ENCODE measurements around the gene ARID1A. TPM values are rescaled to one million over a fixed set of nuclear protein-coding genes. Genes with fewer than 3 reads are reported as not detected.

ARID1A gene
- total RNA-seq, 4 donors from 2014 or later, result 16.7 to 119 (median 41.2) TPM

DNA sequence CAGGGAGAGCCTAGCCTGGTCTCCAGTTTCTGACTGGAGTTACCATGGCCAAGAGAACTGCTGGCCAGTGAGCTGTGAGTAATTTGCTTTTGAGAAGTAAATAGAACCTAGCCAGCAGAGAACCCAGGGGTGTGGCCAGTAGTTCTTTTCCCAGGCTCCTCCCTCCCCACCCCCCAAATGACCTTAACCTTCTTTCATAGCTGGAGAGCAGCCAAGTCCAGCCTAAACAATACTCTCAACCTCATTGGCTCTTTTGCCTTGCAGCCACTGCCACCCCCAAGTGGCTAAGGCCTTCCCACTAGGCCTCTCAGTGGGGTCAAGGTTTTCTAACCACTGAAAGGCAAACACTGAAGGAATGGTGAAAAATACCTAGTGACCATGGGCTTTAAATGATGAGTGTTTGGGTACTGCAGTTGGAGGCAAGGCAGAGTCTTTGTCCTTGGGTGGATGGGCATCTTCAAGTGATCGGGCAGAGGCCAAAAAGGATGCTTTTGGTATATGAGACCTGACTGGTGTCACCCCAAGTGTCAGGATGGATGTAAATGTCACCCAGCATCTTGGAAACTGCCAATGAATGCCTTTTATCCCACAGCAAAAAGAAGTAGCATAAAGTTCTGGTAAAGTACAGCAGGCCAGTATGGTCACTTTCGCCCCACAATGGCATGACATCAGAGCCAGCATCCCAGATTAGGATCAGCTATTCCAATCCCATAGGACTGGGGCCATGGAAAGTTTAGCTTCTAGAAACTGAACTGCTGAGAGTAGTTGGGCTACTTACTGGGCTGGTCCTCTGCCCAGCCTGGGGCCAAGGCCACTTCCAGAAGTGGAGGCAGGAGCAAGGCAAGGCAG lies 88.4 kb downstream of the ARID1A start:
- intact Hi-C loops (cut with DNase I; ENCODE audit: low total_unique reads), result loop anchor here (10.0 kb wide), 1 partner anchor 279 kb away; no protein-coding TSS in a partner anchor
- no peaks in the 10 kb centered on the region for H3K27me3 ChIP-seq
- H3K4me3 ChIP-seq, result no peak overlapping the region
- peaks cover 5 to 6% of the 10 kb centered on the region in 2 donors for H3K4me1 ChIP-seq
- no peaks in the 10 kb centered on the region for H3K36me3 ChIP-seq
- H3K27ac ChIP-seq, result peak overlapping the region; percentile 99 to 100
- TF ChIP-seq, protein P1, sequence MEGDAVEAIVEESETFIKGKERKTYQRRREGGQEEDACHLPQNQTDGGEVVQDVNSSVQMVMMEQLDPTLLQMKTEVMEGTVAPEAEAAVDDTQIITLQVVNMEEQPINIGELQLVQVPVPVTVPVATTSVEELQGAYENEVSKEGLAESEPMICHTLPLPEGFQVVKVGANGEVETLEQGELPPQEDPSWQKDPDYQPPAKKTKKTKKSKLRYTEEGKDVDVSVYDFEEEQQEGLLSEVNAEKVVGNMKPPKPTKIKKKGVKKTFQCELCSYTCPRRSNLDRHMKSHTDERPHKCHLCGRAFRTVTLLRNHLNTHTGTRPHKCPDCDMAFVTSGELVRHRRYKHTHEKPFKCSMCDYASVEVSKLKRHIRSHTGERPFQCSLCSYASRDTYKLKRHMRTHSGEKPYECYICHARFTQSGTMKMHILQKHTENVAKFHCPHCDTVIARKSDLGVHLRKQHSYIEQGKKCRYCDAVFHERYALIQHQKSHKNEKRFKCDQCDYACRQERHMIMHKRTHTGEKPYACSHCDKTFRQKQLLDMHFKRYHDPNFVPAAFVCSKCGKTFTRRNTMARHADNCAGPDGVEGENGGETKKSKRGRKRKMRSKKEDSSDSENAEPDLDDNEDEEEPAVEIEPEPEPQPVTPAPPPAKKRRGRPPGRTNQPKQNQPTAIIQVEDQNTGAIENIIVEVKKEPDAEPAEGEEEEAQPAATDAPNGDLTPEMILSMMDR (IDR thresholded peaks at IDR 0.05), result no peak
- TF ChIP-seq POLR2A (IDR thresholded peaks at IDR 0.05), result no peak
- DNase-seq, result peak; percentile 46 to 67
- no peaks in the 10 kb centered on the region for H3K9me3 ChIP-seq

DNA sequence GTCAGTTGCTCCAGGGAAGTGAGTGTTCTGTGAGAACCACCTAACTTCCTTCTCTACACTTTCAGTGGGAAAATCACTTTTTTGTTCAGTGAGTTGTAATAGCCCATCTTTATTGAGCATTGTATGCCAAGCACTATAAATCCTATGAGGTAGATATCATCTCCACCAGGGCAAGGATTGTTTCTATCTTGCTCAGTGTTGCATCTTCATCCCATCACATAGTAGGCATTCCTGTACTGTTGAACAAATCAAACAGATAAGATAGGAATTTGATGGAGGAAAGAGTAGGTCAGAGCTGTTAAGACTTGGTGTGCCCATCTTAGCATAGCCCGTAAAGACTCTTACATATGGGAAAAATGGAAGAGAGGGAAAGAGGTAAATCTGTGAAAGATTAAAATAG lies 89.1 kb downstream of the ARID1A start:
- no peaks in the 10 kb centered on the region for H3K36me3 ChIP-seq
- TF ChIP-seq, protein P1 (IDR thresholded peaks at IDR 0.05), result no peak
- no peak for TF ChIP-seq POLR2A (IDR thresholded peaks at IDR 0.05)
- H3K9me3 ChIP-seq, result no peaks in the 10 kb centered on the region
- no peak for DNase-seq
- intact Hi-C loops (cut with DNase I; ENCODE audit: low total_unique reads), result loop anchor here (10.0 kb wide), 1 partner anchor 280 kb away; no protein-coding TSS in a partner anchor
- peak overlapping the region; percentile 99 to 100 for H3K27ac ChIP-seq
- no peak overlapping the region for H3K4me3 ChIP-seq
- no peaks in the 10 kb centered on the region for H3K27me3 ChIP-seq
- peaks cover 5 to 6% of the 10 kb centered on the region in 2 donors for H3K4me1 ChIP-seq

DNA sequence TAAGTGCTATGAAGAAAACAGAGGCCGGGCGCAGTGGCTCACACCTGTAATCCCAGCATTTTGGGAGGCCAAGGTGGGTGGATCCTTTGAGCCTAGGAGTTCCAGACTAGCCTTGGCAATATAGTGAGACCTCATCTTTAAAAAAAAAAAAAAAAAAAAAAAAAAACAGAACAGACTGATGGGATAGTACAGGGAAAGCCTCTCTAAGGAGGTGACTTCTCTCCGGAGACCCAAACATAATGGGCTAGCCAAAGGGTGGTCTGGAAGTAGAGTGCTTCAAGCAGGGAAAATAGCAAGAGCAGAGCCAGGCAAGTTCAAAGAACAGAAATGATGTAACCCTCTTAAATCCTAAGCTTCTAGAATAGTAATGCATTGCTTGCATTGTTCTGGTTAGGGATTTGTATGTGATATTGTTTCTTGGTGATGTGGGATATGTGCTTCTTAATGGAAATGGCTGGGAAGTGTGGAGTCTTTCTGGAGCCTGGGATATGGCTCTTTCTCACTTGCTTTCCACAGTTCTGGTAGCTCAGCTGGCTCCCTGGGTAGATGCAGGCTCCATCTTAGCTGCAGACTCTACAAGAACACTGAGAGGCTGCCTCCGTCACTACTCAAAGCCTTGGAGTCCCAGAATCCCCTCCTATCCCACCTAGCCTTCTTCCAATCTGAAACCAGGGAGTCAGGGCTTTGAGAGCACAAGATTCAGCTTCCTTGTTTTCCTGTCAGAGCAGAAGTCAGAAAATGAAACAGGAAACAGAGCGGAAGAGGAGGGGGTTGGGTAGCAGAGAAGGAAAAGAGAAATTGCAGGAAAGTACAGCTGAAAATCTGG lies 90.0 kb downstream of the ARID1A start:
- DNase-seq, result no peak
- intact Hi-C loops (cut with DNase I; ENCODE audit: low total_unique reads), result loop anchor here (10.0 kb wide), 1 partner anchor 281 kb away; no protein-coding TSS in a partner anchor
- H3K4me3 ChIP-seq, result no peak overlapping the region
- no peaks in the 10 kb centered on the region for H3K27me3 ChIP-seq
- peaks cover 5 to 6% of the 10 kb centered on the region in 2 donors for H3K4me1 ChIP-seq
- H3K9me3 ChIP-seq, result no peaks in the 10 kb centered on the region
- TF ChIP-seq, protein P1 (IDR thresholded peaks at IDR 0.05), result no peak
- TF ChIP-seq POLR2A (IDR thresholded peaks at IDR 0.05), result no peak
- H3K27ac ChIP-seq, result peak overlapping the region; percentile 99 to 100
- H3K36me3 ChIP-seq, result no peaks in the 10 kb centered on the region

DNA sequence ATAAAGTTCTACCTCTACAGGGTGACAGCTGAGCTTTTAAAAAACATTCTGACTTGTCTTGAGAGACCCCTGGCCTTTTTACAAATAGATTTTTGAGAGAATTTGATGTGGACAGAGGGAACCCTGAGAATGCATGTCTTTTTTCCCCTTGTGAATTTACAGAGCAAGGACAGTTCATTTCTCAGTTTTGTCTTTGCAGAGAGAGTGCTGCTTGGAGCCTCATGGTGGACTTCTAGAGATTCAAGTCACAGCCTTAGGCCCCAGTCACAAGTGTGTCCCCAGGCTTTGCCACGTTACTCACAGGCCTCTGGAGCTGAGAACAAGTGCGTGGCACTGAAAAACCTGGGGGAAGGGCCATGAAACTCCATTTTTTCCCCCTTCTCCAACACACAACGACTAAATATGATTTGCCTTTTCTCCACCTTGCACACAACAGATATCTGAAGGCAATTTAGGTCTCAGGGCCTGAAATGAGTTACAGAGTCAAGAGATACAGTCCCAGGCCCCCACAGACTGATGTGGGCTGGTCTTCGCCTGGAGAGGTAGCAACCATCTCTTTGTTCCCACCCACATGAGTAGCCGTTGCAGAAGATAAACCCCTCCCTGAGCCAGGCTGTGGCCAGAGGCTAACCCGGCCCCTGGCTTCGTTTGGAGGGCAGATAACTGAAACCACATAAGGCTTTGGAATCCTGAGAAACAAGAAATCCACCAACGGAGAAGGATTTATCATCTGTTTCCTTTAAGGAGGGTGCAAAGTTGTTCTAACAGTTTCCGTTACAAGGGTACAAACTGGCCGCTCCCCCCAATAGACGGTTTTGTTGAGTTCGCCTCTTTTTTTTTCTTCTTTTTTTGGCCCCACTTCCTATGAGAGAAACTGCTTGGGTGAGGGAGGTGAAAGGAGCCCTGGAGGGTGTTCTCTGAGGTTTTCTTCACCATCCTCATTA lies 90.9 kb downstream of the ARID1A start:
- Histone ChIP-seq H3K36me3 (no peaks in the 10 kb centered on the region), H3K9me3 (no peaks in the 10 kb centered on the region), H3K27me3 (no peaks in the 10 kb centered on the region), H3K4me3 (peak overlapping the region; percentile 58 to 95), H3K27ac (peak overlapping the region; percentile 99 to 100), H3K4me1 (peaks cover 5 to 6% of the 10 kb centered on the region in 2 donors)
- TF ChIP-seq POLR2A (IDR thresholded peaks at IDR 0.05), result peak; percentile 42 to 69
- TF ChIP-seq, protein P1 (IDR thresholded peaks at IDR 0.05), result peak in 1 of 4 experiments; percentile 16
- peak; percentile 77 for DNase-seq
- intact Hi-C loops (cut with DNase I; ENCODE audit: low total_unique reads), result loop anchor here (10.0 kb wide), 1 partner anchor 282 kb away; no protein-coding TSS in a partner anchor

All from uterus (tissue), 4 donors.